WI38 (cell line): ENCODE measurements around the gene MAT2A.
A peak's percentile ranks its signal among the peaks of the same experiment; 100 is the strongest.

ENCODE experiments used
- H3K4me3 ChIP-seq: 2 replicates; pipeline ENCODE4 v1.5.1; 2011; ENCODE audit warnings: low read depth, mild to moderate bottlenecking, control low read depth, low read length
- TF ChIP-seq, protein P1 (sequence below): IDR thresholded peaks from 2 replicates; pipeline ENCODE4 v1.5.1; 2012; ENCODE audit warnings: low read depth, mild to moderate bottlenecking, control low read depth, low read length

MAT2A gene

DNA sequence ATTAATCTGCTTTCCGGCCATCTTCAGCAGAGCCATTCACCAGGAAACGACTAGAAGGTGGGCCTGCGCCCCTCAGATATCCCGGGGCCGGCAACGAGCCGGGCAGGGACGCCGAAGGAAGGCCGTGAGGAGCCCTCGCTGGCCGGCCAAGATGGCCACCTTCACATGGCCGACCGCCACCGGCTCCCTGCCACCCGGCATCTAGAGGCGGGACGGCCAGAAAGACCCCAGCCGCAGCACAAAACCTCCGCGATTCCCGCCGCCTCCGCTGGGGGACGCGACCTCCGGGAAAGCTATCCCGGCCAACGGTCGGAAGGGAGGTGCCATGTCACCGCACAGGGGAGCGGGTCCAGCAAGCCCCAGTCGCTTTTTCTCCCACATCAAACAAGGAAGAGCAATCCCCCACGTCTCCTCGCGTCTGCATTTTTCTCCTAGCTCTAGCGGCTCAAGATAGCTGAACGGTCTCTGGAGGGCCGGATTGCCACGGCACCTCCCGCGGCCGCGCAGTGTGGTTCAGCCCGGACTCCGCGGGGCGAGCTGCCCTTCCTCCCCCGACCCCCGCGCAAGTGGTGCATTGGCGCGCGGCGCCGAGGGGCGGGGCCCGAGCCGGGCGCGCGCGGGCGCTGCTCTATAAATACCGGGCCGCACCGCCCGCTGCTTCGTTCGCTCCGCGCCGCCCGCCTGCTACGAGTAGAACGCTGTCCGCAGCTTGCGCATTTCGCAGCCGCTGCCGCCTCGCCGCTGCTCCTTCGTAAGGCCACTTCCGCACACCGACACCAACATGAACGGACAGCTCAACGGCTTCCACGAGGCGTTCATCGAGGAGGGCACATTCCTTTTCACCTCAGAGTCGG, at the start of gene MAT2A:
Gene MAT2A, plus strand, starts transcription at position 662 of the 854 bp plus-strand sequence. Its CDS starts 120 bp downstream, at position 782.
- TF ChIP-seq, protein P1, sequence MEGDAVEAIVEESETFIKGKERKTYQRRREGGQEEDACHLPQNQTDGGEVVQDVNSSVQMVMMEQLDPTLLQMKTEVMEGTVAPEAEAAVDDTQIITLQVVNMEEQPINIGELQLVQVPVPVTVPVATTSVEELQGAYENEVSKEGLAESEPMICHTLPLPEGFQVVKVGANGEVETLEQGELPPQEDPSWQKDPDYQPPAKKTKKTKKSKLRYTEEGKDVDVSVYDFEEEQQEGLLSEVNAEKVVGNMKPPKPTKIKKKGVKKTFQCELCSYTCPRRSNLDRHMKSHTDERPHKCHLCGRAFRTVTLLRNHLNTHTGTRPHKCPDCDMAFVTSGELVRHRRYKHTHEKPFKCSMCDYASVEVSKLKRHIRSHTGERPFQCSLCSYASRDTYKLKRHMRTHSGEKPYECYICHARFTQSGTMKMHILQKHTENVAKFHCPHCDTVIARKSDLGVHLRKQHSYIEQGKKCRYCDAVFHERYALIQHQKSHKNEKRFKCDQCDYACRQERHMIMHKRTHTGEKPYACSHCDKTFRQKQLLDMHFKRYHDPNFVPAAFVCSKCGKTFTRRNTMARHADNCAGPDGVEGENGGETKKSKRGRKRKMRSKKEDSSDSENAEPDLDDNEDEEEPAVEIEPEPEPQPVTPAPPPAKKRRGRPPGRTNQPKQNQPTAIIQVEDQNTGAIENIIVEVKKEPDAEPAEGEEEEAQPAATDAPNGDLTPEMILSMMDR = peak; percentile 72

DNA sequence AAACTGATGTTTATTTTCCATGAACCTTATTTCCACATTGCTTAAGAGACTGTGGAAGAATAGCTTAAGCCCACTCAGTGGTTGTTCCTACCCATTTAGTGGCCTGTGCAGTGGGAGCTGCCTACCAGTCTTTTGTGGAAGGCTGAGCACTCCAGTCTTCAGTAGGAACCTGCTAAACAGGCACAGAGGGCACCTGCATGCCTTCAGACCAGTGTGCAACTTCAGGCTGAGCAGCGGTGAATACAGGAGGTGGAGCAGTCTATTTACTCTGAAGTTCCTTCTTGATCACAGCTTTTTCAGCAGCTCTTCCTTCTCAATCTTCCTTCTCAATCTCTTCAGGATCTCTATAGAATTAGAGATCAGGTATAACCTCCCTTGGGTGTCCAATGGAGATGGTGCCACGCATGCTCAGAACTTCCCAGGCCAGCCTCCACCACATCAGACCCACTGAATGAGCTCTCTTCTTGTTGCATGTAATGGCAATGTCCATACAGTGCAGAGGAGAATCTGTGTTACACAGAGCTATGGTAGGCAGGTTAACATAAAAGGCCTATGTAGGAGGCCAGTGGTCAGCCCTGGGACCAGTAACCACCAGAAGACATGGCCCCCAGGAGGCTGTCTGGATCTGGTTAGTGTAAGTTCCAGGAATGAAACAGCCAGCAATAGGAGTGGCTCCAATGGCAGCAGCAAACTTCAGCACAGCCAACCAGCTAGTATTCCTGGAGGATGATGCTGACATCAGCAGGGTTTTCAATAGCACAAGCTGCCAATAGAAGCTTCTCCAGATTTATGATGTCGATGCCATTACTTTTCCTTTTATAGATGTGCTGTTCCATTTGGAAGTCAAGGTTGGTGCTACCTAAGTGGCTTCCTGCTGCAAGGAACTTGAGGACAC, 47.9 kb upstream of the MAT2A start:
- no peak overlapping the region for H3K4me3 ChIP-seq
- TF ChIP-seq, protein P1 = no peak

More for the DNA sequence above, at the start of gene MAT2A:
- H3K4me3 ChIP-seq = peak within 1 kb of the TSS; percentile 99

DNA sequence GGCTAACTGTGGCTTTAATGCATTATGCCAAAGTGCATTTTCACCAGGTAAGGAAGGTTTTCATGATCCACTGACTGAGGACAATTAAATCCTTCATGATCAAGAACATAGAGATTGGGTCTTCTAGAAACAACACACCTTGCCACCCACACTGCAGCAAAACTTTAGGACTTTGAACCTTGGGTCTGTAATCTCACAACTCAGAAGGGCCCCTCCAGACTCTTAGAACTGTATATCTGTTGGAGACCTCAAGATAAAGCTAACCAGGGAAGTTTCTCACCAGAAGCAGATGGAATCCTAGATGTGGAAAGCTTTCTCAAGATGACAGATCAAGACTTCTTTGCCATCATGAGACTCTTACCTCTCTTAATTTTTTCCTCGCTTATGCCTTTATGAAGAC, 42.5 kb upstream of the MAT2A start:
- TF ChIP-seq, protein P1 = no peak

DNA sequence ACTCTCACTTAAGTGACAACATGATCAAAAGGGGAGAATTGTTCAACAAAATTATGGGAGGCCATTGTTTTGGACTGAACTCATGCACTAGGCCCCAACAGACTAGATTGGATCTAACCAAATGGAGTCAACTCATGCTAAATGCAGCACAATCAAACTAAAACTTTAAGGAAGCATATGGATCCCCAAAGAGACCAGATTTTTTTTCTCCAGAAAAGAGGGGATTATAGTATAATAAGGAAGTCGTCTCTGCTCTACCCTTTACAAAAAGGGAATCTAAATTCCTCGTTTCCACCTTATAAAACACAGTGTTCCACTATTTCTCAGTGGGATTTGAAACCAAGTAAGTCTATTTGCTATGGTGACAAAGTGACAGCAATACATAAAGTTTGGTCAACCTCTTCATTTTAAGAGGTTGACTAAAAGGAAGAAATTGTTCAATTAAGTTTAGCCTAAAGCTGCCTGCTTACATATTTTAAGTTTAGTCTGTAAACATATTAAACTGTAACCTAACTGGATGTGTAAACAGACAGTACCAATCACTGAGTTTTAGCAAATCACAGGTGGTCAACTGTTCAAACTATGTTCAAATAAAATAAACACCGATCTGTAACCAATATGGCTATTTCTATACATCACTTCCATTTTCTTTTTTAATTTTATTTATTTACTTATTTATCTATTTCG, 40.9 kb upstream of the MAT2A start:
- no peak overlapping the region for H3K4me3 ChIP-seq
- TF ChIP-seq, protein P1 = no peak

More for the DNA sequence above, 42.5 kb upstream of the MAT2A start:
- H3K4me3 ChIP-seq = no peak overlapping the region

DNA sequence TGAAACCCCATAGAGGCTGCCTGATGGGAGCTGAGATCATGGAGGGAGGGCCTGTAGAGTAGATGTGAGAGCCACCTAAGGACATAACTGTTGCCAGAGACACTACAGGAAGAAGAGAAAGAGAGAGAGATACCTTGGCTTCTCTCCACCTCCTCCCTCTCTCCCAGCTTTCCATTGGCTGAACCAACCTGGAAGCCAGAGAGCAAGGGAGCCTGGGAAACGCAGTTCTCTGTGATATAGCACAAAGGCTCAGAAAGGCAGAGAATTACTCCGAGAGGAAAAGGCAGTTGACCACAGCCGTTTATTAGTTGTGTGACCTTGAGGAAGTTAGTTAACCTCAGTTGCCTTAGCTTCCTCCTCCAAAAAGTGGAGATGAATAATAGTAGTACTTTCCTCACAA, 37.7 kb upstream of the MAT2A start:
- TF ChIP-seq, protein P1 = no peak
- no peak overlapping the region for H3K4me3 ChIP-seq

DNA sequence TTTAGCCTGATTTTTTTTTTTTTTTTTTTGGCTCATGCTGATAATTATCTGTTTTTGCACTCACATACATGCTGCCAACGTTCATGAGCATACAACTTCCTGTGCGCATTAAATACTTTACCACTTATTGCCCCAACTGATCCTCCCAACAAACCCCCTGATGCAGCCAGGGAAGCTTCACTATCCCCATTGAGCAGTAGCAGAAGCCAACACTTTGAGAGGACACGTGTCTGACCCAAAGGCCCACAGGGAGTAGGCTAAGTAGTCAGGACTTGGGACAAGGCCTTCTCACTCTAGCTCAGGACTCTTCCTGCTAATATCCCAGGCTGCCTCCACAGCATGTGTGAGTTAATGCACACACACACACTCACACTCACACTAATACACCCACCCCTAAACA, 36.2 kb upstream of the MAT2A start:
- H3K4me3 ChIP-seq = no peak overlapping the region

More for the DNA sequence above, 36.2 kb upstream of the MAT2A start:
- TF ChIP-seq, protein P1 = no peak
